ENCODE data around the gene PLEKHN1. TPM values are rescaled to one million over a fixed set of nuclear protein-coding genes. Genes with fewer than 3 reads are reported as not detected.

Gene PLEKHN1
- polyA plus RNA-seq, 1 experiment, result 0.88 TPM

GRCh38 chr1:960363-961131 is 5.7 kb upstream of the PLEKHN1 start, which contains the start of gene KLHL17:
Gene KLHL17, plus strand, starts transcription at chr1:960584. Its CDS starts 110 bp downstream, at chr1:960694.
- CTCF ChIA-PET, result interaction anchor here (1.3 kb wide), 1 partner anchor 54 kb away, joined by 3 read pairs; no protein-coding TSS in a partner anchor

GRCh38 chr1:961132-961669 is 5.1 kb upstream of the PLEKHN1 start:
- ChIA-PET CTCF (interaction anchor here (1.3 kb wide), 1 partner anchor 55 kb away, joined by 3 read pairs; no protein-coding TSS in a partner anchor), POLR2A (no interaction called here)
- Histone ChIP-seq H3K36me3 (ENCODE audit: control insufficient read depth, insufficient read depth, low read length) (peaks cover 17% of the 10 kb centered on the region), H3K27me3 (ENCODE audit: control insufficient read depth, insufficient read depth, low read length) (no peaks in the 10 kb centered on the region; the same call in 1 of the 2 replicates), H3K4me3 (ENCODE audit: low read depth, low read length) (peak overlapping the region; percentile 73)
- no peak for TF ChIP-seq CTCF (IDR thresholded peaks at IDR 0.05; ENCODE audit: insufficient read depth, low read depth, low read length)
- no peak for DNase-seq (ENCODE audit: low read depth)

More at GRCh38 chr1:960363-961131, 5.7 kb upstream of the PLEKHN1 start, which contains the start of gene KLHL17:
- peak within 1 kb of the TSS; percentile 73 for H3K4me3 ChIP-seq (ENCODE audit: low read depth, low read length)
- H3K36me3 ChIP-seq (ENCODE audit: control insufficient read depth, insufficient read depth, low read length), result peaks cover 23% of the 10 kb centered on the region
- H3K27me3 ChIP-seq (ENCODE audit: control insufficient read depth, insufficient read depth, low read length), result no peaks in the 10 kb centered on the region; the same call in 1 of the 2 replicates
- POLR2A ChIA-PET, result no interaction called here
- TF ChIP-seq CTCF (IDR thresholded peaks at IDR 0.05; ENCODE audit: insufficient read depth, low read depth, low read length), result no peak
- no peak for DNase-seq (ENCODE audit: low read depth)

GRCh38 chr1:962381-963300 is 3.6 kb upstream of the PLEKHN1 start:
- Histone ChIP-seq H3K36me3 (ENCODE audit: control insufficient read depth, insufficient read depth, low read length) (peaks cover 11% of the 10 kb centered on the region; the same call in 1 of the 2 replicates), H3K4me3 (ENCODE audit: low read depth, low read length) (no peak overlapping the region), H3K27me3 (ENCODE audit: control insufficient read depth, insufficient read depth, low read length) (no peaks in the 10 kb centered on the region)
- POLR2A ChIA-PET, result no interaction called here
- CTCF ChIA-PET, result no interaction called here
- TF ChIP-seq CTCF (IDR thresholded peaks at IDR 0.05; ENCODE audit: insufficient read depth, low read depth, low read length), result no peak
- no peak for DNase-seq (ENCODE audit: low read depth)

GRCh38 chr1:963301-963651 is 3.0 kb upstream of the PLEKHN1 start:
- DNase-seq (ENCODE audit: low read depth), result no peak
- peaks cover 11% of the 10 kb centered on the region; the same call in 1 of the 2 replicates for H3K36me3 ChIP-seq (ENCODE audit: control insufficient read depth, insufficient read depth, low read length)
- no peak for TF ChIP-seq CTCF (IDR thresholded peaks at IDR 0.05; ENCODE audit: insufficient read depth, low read depth, low read length)
- ChIA-PET CTCF (no interaction called here), POLR2A (no interaction called here)
- H3K4me3 ChIP-seq (ENCODE audit: low read depth, low read length), result no peak overlapping the region
- H3K27me3 ChIP-seq (ENCODE audit: control insufficient read depth, insufficient read depth, low read length), result no peaks in the 10 kb centered on the region
